ENCODE measurements around the gene MATN3.

MATN3 gene

DNA sequence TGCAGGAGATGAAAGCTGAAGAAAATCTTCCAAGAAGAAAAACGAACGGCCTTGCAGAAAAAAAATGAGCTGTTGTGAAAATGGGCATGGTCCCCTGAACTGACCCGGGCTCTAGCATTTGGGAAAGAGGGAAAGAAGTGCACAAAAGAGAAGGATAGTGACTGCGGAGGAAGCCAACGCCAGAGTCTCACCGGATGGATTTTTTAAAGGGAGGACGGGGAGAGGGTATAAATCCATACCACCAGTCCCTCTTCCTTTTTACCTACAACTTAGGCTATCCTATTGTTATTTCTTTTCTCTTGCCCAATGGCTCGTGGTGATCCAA, 23.2 kb downstream of the MATN3 start:
- H3K36me3 ChIP-seq (ENCODE audit: control insufficient read depth, insufficient read depth, low read length) = no peaks in the 10 kb centered on the region
- no peaks in the 10 kb centered on the region for H3K9me3 ChIP-seq (ENCODE audit: control insufficient read depth, insufficient read depth, low read length)
- H3K9ac ChIP-seq (ENCODE audit: low read depth, low read length) = no peak overlapping the region
- H3K4me3 ChIP-seq (ENCODE audit: low read depth, low read length) = peak overlapping the region; percentile 96
- H3K27me3 ChIP-seq (ENCODE audit: control insufficient read depth, insufficient read depth, low read length) = no peaks in the 10 kb centered on the region
- H3K4me1 ChIP-seq (ENCODE audit: control insufficient read depth, insufficient read depth, low read length) = peaks cover 6% of the 10 kb centered on the region

DNA sequence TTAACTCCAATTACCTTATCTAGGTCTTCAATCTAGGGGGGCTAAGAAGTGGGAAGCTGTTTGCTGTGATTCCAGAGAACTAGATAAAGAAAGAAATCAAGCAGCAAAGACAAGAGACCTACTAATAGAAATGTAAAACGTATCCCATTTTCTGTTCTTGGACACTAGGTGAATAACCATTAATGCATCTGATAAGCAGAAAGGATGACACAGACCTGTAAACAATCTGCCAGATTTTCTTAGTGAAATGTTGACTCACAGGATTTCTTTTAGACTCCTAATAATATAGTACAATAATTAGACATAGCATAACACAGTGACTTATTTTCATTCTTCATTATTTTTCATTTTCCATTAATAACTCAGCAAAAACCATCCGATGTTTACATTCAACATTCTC, 23.9 kb downstream of the MATN3 start:
- peak overlapping the region; percentile 96 for H3K4me3 ChIP-seq (ENCODE audit: low read depth, low read length)

GRCh38 chr2:19987936-19988335, 24.5 kb downstream of the MATN3 start:
- Histone ChIP-seq H3K9ac (ENCODE audit: low read depth, low read length) (no peak overlapping the region), H3K36me3 (ENCODE audit: control insufficient read depth, insufficient read depth, low read length) (no peaks in the 10 kb centered on the region), H3K9me3 (ENCODE audit: control insufficient read depth, insufficient read depth, low read length) (no peaks in the 10 kb centered on the region), H3K4me3 (ENCODE audit: low read depth, low read length) (peak overlapping the region; percentile 11), H3K4me1 (ENCODE audit: control insufficient read depth, insufficient read depth, low read length) (peaks cover 6% of the 10 kb centered on the region), H3K27me3 (ENCODE audit: control insufficient read depth, insufficient read depth, low read length) (no peaks in the 10 kb centered on the region)

More for the DNA sequence above, 23.9 kb downstream of the MATN3 start:
- H3K9me3 ChIP-seq (ENCODE audit: control insufficient read depth, insufficient read depth, low read length) = no peaks in the 10 kb centered on the region
- peaks cover 6% of the 10 kb centered on the region for H3K4me1 ChIP-seq (ENCODE audit: control insufficient read depth, insufficient read depth, low read length)
- H3K27me3 ChIP-seq (ENCODE audit: control insufficient read depth, insufficient read depth, low read length) = no peaks in the 10 kb centered on the region
- H3K9ac ChIP-seq (ENCODE audit: low read depth, low read length) = no peak overlapping the region
- no peaks in the 10 kb centered on the region for H3K36me3 ChIP-seq (ENCODE audit: control insufficient read depth, insufficient read depth, low read length)

DNA sequence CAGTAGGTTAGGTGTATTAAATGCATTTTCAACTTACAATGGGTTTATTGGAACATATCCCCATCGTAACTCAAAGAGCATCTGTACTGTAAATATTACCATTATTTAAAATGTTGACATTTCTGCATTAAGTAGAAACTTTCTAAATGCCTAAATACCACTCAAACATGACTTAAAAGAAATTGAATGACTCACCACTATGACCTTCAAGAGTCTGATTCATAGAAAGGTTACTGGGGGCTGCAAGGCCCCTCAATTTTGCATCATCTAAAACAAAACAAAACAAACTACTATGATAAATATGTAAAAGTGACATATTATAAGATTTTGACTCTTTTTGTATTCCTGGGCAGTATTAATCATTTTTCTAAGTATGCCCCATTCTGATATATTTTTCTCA, 30.2 kb downstream of the MATN3 start:
- Histone ChIP-seq H3K4me3 (ENCODE audit: low read depth, low read length) (no peak overlapping the region), H3K4me1 (ENCODE audit: control insufficient read depth, insufficient read depth, low read length) (no peaks in the 10 kb centered on the region), H3K9ac (ENCODE audit: low read depth, low read length) (no peak overlapping the region), H3K36me3 (ENCODE audit: control insufficient read depth, insufficient read depth, low read length) (no peaks in the 10 kb centered on the region), H3K27me3 (ENCODE audit: control insufficient read depth, insufficient read depth, low read length) (no peaks in the 10 kb centered on the region), H3K9me3 (ENCODE audit: control insufficient read depth, insufficient read depth, low read length) (no peaks in the 10 kb centered on the region)

DNA sequence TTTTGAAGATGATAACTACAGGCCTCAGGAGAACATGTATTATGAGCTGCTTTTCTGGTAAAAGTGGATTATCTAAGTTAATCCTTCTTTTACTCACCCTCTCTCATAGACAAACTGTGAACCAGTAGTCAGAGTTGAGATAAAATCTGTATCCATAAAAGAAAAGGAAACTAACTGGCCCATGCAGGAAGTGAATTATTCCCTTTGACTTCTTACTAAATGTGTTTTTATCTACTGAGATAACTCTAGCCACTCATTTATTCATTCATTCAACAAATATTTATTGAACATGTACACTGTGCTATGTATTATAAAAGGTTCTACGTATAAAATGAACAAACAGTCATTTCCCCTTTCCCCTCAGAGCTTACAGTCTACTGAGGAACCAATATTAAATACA, 32.5 kb downstream of the MATN3 start:
- Histone ChIP-seq H3K9ac (ENCODE audit: low read depth, low read length) (no peak overlapping the region), H3K4me1 (ENCODE audit: control insufficient read depth, insufficient read depth, low read length) (no peaks in the 10 kb centered on the region), H3K9me3 (ENCODE audit: control insufficient read depth, insufficient read depth, low read length) (no peaks in the 10 kb centered on the region), H3K4me3 (ENCODE audit: low read depth, low read length) (no peak overlapping the region), H3K27me3 (ENCODE audit: control insufficient read depth, insufficient read depth, low read length) (no peaks in the 10 kb centered on the region), H3K36me3 (ENCODE audit: control insufficient read depth, insufficient read depth, low read length) (no peaks in the 10 kb centered on the region)

- H3K9ac ChIP-seq (ENCODE audit: low read depth, low read length) = no peak overlapping the region
- H3K9me3 ChIP-seq (ENCODE audit: control insufficient read depth, insufficient read depth, low read length) = no peaks in the 10 kb centered on the region
- no peak overlapping the region for H3K4me3 ChIP-seq (ENCODE audit: low read depth, low read length)
- no peaks in the 10 kb centered on the region for H3K36me3 ChIP-seq (ENCODE audit: control insufficient read depth, insufficient read depth, low read length)
- no peaks in the 10 kb centered on the region for H3K4me1 ChIP-seq (ENCODE audit: control insufficient read depth, insufficient read depth, low read length)
- no peaks in the 10 kb centered on the region for H3K27me3 ChIP-seq (ENCODE audit: control insufficient read depth, insufficient read depth, low read length)
Measured at GRCh38 chr2:19973466-19973865, 39.0 kb downstream of the MATN3 start.

GRCh38 chr2:19971691-19972090, 40.8 kb downstream of the MATN3 start:
- H3K4me3 ChIP-seq (ENCODE audit: low read depth, low read length) = no peak overlapping the region
- no peak overlapping the region for H3K9ac ChIP-seq (ENCODE audit: low read depth, low read length)
- no peaks in the 10 kb centered on the region for H3K36me3 ChIP-seq (ENCODE audit: control insufficient read depth, insufficient read depth, low read length)
- H3K4me1 ChIP-seq (ENCODE audit: control insufficient read depth, insufficient read depth, low read length) = no peaks in the 10 kb centered on the region
- H3K27me3 ChIP-seq (ENCODE audit: control insufficient read depth, insufficient read depth, low read length) = no peaks in the 10 kb centered on the region
- H3K9me3 ChIP-seq (ENCODE audit: control insufficient read depth, insufficient read depth, low read length) = no peaks in the 10 kb centered on the region

DNA sequence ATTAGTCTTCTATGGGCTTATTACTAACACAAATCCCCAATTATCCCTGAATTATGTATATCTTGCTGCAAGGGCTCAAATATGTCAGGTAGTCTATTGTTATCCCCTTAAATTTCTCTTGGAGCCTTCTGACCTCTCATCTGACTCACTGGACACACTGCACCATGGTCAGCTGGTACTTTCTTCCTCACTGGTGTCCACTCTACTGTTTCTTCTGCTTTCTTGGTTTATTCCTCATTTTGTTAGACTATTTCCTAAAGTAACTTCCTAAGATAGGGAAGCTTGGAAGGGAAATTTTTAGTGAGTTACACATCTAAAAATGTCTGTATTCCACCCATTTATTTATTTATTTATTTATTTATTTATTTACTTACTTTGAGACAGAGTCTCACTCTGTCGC, 49.1 kb downstream of the MATN3 start:
- Histone ChIP-seq H3K36me3 (ENCODE audit: control insufficient read depth, insufficient read depth, low read length) (no peaks in the 10 kb centered on the region), H3K9ac (ENCODE audit: low read depth, low read length) (no peak overlapping the region), H3K27me3 (ENCODE audit: control insufficient read depth, insufficient read depth, low read length) (no peaks in the 10 kb centered on the region), H3K9me3 (ENCODE audit: control insufficient read depth, insufficient read depth, low read length) (no peaks in the 10 kb centered on the region), H3K4me1 (ENCODE audit: control insufficient read depth, insufficient read depth, low read length) (no peaks in the 10 kb centered on the region), H3K4me3 (ENCODE audit: low read depth, low read length) (no peak overlapping the region)

DNA sequence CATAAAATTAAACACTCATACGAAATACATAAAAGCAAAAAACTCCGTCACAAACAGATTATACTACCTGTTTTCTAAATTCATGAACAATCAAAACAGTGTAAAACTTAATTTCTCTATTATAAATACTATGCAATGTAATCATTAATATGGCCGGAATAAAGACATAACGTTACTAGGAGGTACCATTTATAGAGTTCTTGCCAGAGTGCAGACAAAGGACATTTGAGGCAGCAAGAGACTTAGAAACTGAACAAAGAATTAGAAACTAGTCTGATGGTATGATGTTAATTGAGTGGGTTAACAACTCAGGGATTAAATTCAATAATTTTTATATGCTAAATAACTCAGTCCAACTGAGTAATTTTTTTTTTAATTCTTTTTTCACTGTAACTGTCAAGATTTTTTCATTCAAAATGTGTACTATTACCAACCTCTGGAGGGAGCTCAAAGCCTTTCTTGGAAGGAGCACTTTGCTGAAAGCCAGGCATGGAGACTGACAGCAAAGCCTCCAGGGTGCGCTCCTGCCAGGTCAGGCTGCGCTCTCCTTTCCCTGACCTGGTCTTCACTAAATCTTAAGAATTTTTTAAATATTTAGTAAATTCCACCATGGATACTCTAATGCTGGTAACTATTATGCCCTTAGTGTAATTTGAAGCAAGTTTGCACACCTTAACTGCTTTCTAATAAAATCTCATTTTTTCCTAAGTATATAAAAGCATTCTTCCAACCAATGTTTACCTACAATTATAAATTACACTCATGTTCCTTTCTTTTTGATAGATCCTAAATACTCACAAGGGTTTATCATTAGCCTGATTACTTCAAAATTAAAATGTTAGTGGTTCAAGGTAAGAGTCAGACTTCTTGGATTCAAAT, 56.7 kb downstream of the MATN3 start:
- no peaks in the 10 kb centered on the region for H3K27me3 ChIP-seq (ENCODE audit: control insufficient read depth, insufficient read depth, low read length)
- no peak overlapping the region for H3K4me3 ChIP-seq (ENCODE audit: low read depth, low read length)
- no peaks in the 10 kb centered on the region for H3K36me3 ChIP-seq (ENCODE audit: control insufficient read depth, insufficient read depth, low read length)
- H3K4me1 ChIP-seq (ENCODE audit: control insufficient read depth, insufficient read depth, low read length) = no peaks in the 10 kb centered on the region
- no peaks in the 10 kb centered on the region for H3K9me3 ChIP-seq (ENCODE audit: control insufficient read depth, insufficient read depth, low read length)
- H3K9ac ChIP-seq (ENCODE audit: low read depth, low read length) = no peak overlapping the region

DNA sequence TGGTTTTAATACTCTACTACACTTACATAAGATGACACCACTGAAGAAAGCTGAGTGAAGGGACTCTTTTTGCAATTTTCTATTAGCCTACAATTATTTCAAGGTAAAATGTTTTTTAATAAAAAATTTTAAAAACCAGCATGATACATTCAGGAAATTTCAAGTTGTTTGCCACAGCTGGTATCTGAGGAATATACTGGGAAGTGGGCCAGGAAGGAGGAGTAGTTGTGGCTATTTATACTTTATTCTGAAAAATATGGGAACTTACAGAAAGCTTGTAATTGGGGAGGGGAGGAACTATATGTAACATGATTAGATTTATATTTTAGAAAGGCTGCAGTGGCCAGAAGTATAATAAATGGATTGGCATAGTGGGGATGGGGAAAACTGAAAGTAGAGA, 63.4 kb downstream of the MATN3 start:
- H3K9me3 ChIP-seq (ENCODE audit: control insufficient read depth, insufficient read depth, low read length) = no peaks in the 10 kb centered on the region
- no peak overlapping the region for H3K4me3 ChIP-seq (ENCODE audit: low read depth, low read length)
- H3K9ac ChIP-seq (ENCODE audit: low read depth, low read length) = no peak overlapping the region
- peaks cover 12% of the 10 kb centered on the region for H3K4me1 ChIP-seq (ENCODE audit: control insufficient read depth, insufficient read depth, low read length)
- no peaks in the 10 kb centered on the region for H3K27me3 ChIP-seq (ENCODE audit: control insufficient read depth, insufficient read depth, low read length)
- H3K36me3 ChIP-seq (ENCODE audit: control insufficient read depth, insufficient read depth, low read length) = no peaks in the 10 kb centered on the region

- H3K27me3 ChIP-seq (ENCODE audit: control insufficient read depth, insufficient read depth, low read length) = no peaks in the 10 kb centered on the region
- no peak overlapping the region for H3K9ac ChIP-seq (ENCODE audit: low read depth, low read length)
- no peaks in the 10 kb centered on the region for H3K36me3 ChIP-seq (ENCODE audit: control insufficient read depth, insufficient read depth, low read length)
- H3K4me1 ChIP-seq (ENCODE audit: control insufficient read depth, insufficient read depth, low read length) = peaks cover 16% of the 10 kb centered on the region
- H3K9me3 ChIP-seq (ENCODE audit: control insufficient read depth, insufficient read depth, low read length) = no peaks in the 10 kb centered on the region
- no peak overlapping the region for H3K4me3 ChIP-seq (ENCODE audit: low read depth, low read length)
Measured at GRCh38 chr2:19947184-19947940, 65.1 kb downstream of the MATN3 start.
